GM12865 (cell line): Measurements from ENCODE around the gene HIPK3.

Experiments used
- DNase-seq: peaks from one replicate; pipeline ENCODE4 v3.0.0; 2010; ENCODE audit warnings: low read depth
- H3K4me3 ChIP-seq: 2 replicates; pipeline ENCODE4 v1.5.1; 2011; ENCODE audit warnings: mild to moderate bottlenecking, low read depth, low read length, control low read depth
- CTCF ChIP-seq: IDR thresholded peaks from 2 replicates; pipeline ENCODE4 v1.5.1; 2011; ENCODE audit warnings: low read length, control low read depth, low read depth, inconsistent platforms; ENCODE audit not compliant: insufficient read depth; ENCODE audit errors: missing control alignments

HIPK3 gene

GRCh38 chr11:33403344-33403743 lies 146.2 kb downstream of the HIPK3 start:
- H3K4me3 ChIP-seq, result no peak overlapping the region
- no peak for DNase-seq
- TF ChIP-seq CTCF, result no peak

GRCh38 chr11:33405834-33406602 lies 148.8 kb downstream of the HIPK3 start:
- no peak overlapping the region for H3K4me3 ChIP-seq
- TF ChIP-seq CTCF, result no peak
- no peak for DNase-seq
